ENCODE data around the gene SLC17A5.

DNA sequence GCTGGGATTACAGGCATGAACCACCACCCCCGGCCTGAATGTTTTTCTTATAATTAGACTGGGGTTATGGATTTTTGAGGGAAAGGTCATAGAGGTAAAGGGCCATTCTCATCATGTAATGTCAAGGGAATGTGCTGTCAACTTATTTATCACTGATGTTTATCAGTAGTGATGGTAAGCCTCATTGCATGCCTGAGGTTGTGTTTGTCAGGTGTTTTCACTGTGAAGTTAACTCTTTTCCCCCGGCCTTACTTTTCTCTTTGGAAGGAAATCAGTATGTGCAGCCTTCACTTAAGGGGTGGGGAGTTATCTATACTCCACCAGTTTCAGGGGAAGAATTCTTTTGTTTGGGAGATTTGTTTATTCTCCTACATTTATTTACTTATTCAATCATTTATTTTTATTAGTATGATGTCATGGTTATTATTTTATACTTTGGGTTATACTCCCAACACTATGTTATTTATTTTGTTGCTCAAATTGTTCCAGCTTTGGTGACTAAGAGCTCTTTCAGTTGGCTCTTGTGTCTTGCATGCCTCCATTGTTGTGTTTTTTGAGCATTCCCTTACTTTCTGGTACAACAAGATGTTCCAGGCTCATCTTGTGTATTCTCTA, 2.8 kb upstream of the SLC17A5 start:
- no peak for TF ChIP-seq CTCF (IDR thresholded peaks at IDR 0.05; ENCODE audit: borderline replicate concordance, extremely low read depth, low read length, poor library complexity, severe bottlenecking)
- TF ChIP-seq EZH2 (IDR thresholded peaks at IDR 0.05; ENCODE audit: borderline replicate concordance, low read depth, low read length, severe bottlenecking), result no peak
